ENCODE data around the gene NCAN.

The NCAN gene

DNA sequence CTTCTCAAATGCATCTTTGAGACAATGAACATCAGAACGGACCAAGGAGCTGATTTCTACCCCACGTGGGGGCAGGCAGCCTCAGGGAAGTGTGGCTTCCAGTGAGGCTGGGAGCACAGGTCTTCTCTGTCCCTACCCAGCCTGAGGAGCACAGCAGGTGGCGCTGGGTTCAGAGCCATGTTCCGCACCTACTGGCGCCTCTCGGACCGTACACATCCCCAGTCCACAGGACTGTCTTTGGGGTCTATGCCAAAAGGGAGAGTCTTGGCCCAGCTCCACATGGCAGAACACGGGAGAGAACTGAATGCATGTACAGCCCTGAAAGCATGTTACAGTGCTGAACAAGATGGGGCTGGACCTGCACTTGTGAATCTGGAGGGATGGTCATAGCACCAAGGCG is 86.0 kb downstream of the NCAN start:
- no peak for DNase-seq

DNA sequence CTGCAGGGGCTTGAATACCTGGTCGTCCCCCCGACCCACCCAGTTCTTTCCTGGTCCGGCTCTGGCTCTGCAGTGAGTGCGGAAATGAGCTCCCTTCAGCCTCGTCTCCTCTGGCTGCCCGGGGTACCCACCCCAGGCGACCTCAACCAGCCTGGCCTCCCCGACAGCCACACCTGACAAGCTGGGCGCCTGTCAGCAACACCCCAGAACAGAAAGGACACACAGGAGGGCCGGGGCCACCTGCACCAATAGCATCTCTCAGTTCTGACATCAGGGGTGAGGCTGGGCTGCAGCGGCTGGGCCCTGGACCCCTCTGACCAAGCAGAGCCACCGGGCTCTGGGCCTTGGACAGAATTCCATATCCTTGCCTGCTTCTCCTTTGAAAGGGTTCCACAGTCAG is 88.9 kb downstream of the NCAN start:
- no peak for DNase-seq

All from right hindlimb (tissue), 1 donor.